HepG2 (cell line): ENCODE measurements around the gene MLLT1. TPM values are rescaled to one million over a fixed set of nuclear protein-coding genes. Genes with fewer than 3 reads are reported as not detected.

Experiments
- polyA plus RNA-seq, 8 experiments: library from polyadenylated mRNA; depleted of rRNA in 3 of 8; stranded (reverse) in 7 of 8; unstranded in 1 of 8; fragments of >200 nt; fragmentation: Illumina TruSeq in 4 of 8; extraction: Trizol in 4 of 8; gene quantifications; 2 replicates each; pipeline versions ENCODE4 v1.2.1 to v1.2.3, GENCODE V29; 2011 to 2016; ENCODE audit warnings: low read depth in 4 of 8, missing spikeins in 1 of 8, mixed read lengths in 1 of 8; ENCODE audit not compliant: insufficient read depth in 1 of 8
- small RNA-seq, 3 experiments: library from RNA; depleted of rRNA; stranded (forward); fragments of <200 nt; gene quantifications; one replicate each; pipeline ENCODE3, GENCODE V24; 2012; ENCODE audit warnings: low read depth in 2 of 3, low replicate concordance in 1 of 3; ENCODE audit not compliant: insufficient read length in 3 of 3, insufficient read depth in 2 of 3
- total RNA-seq, 5 experiments: library from RNA; depleted of rRNA; stranded (reverse); fragments of >200 nt; fragmentation: Illumina TruSeq; extraction: Trizol; gene quantifications; 2 replicates each; pipeline ENCODE4 v1.2.3, GENCODE V29; 2016; ENCODE audit warnings: low read depth in 1 of 5

Gene MLLT1
- total and polyA plus RNA-seq, 2 of the 13 experiments (the other 11 are each of a cell fraction or from before 2014, with no cell fraction given), result 11.7 to 12.2 TPM

Small RNAs within 50 kb of the gene (small RNA-seq; reads per million reads assigned to genes)
- 0 reads per million in 3 experiments for gene AC011471.1

Other genes with a start within 250 kb of the MLLT1 start
- gene RFX2, start 169.5 kb downstream of the MLLT1 start, total RNA-seq (2016; rRNA removed; fragmentation: Illumina TruSeq; extraction: Trizol), result 1.3 and 2.8 TPM in 2 replicates
- 2.4 and 3.3 TPM in 2 replicates for gene RFX2, start 169.5 kb downstream of the MLLT1 start, polyA plus RNA-seq (2011; rRNA removed)
- not detected in 2 replicates for gene ACSBG2, start 144.3 kb downstream of the MLLT1 start, total RNA-seq (2016; rRNA removed; fragmentation: Illumina TruSeq; extraction: Trizol)
- not detected in 2 replicates for gene ACSBG2, start 144.3 kb downstream of the MLLT1 start, polyA plus RNA-seq (2011; rRNA removed)
- gene ACER1, start 53.6 kb upstream of the MLLT1 start, total RNA-seq (2016; rRNA removed; fragmentation: Illumina TruSeq; extraction: Trizol), result not detected in 2 replicates
- not detected in 2 replicates for gene ACER1, start 53.6 kb upstream of the MLLT1 start, polyA plus RNA-seq (2011; rRNA removed)
- 45.3 and 46.6 TPM in 2 replicates for gene CLPP, start 81.6 kb upstream of the MLLT1 start, total RNA-seq (2016; rRNA removed; fragmentation: Illumina TruSeq; extraction: Trizol)
- 68.4 and 72.3 TPM in 2 replicates for gene CLPP, start 81.6 kb upstream of the MLLT1 start, polyA plus RNA-seq (2011; rRNA removed)
- gene ALKBH7, start 92.8 kb upstream of the MLLT1 start, total RNA-seq (2016; rRNA removed; fragmentation: Illumina TruSeq; extraction: Trizol), result 45.9 and 48.3 TPM in 2 replicates
- 29.6 and 36.8 TPM in 2 replicates for gene ALKBH7, start 92.8 kb upstream of the MLLT1 start, polyA plus RNA-seq (2011; rRNA removed)
- gene PSPN, start 96.0 kb upstream of the MLLT1 start, total RNA-seq (2016; rRNA removed; fragmentation: Illumina TruSeq; extraction: Trizol), result 0.95 and 1.1 TPM in 2 replicates
- 0.69 and 0.98 TPM in 2 replicates for gene PSPN, start 96.0 kb upstream of the MLLT1 start, polyA plus RNA-seq (2011; rRNA removed)
- gene GTF2F1, start 113.2 kb upstream of the MLLT1 start, total RNA-seq (2016; rRNA removed; fragmentation: Illumina TruSeq; extraction: Trizol), result 30.7 and 34.1 TPM in 2 replicates
- gene GTF2F1, start 113.2 kb upstream of the MLLT1 start, polyA plus RNA-seq (2011; rRNA removed), result 26.0 and 27.8 TPM in 2 replicates
- gene KHSRP, start 144.8 kb upstream of the MLLT1 start, total RNA-seq (2016; rRNA removed; fragmentation: Illumina TruSeq; extraction: Trizol), result 129 and 160 TPM in 2 replicates
- gene KHSRP, start 144.8 kb upstream of the MLLT1 start, polyA plus RNA-seq (2011; rRNA removed), result 72.1 and 80.8 TPM in 2 replicates
- gene SLC25A41, start 153.8 kb upstream of the MLLT1 start, total RNA-seq (2016; rRNA removed; fragmentation: Illumina TruSeq; extraction: Trizol), result 0.32 and 0.33 TPM in 2 replicates
- 0.95 and 1.9 TPM in 2 replicates for gene SLC25A41, start 153.8 kb upstream of the MLLT1 start, polyA plus RNA-seq (2011; rRNA removed)
- 15.2 and 16.5 TPM in 2 replicates for gene SLC25A23, start 179.8 kb upstream of the MLLT1 start, total RNA-seq (2016; rRNA removed; fragmentation: Illumina TruSeq; extraction: Trizol)
- gene SLC25A23, start 179.8 kb upstream of the MLLT1 start, polyA plus RNA-seq (2011; rRNA removed), result 12.4 and 13.2 TPM in 2 replicates
- 21.9 and 25.6 TPM in 2 replicates for gene CRB3, start 184.3 kb upstream of the MLLT1 start, total RNA-seq (2016; rRNA removed; fragmentation: Illumina TruSeq; extraction: Trizol)
- gene CRB3, start 184.3 kb upstream of the MLLT1 start, polyA plus RNA-seq (2011; rRNA removed), result 10.6 and 12.5 TPM in 2 replicates
- gene DENND1C, start 201.8 kb upstream of the MLLT1 start, total RNA-seq (2016; rRNA removed; fragmentation: Illumina TruSeq; extraction: Trizol), result 0.04 TPM in 1 of 2 replicates, not detected in the other
- 0.73 and 0.90 TPM in 2 replicates for gene DENND1C, start 201.8 kb upstream of the MLLT1 start, polyA plus RNA-seq (2011; rRNA removed)
- not detected in 2 replicates for gene TUBB4A, start 222.3 kb upstream of the MLLT1 start, total RNA-seq (2016; rRNA removed; fragmentation: Illumina TruSeq; extraction: Trizol)
- gene TUBB4A, start 222.3 kb upstream of the MLLT1 start, polyA plus RNA-seq (2011; rRNA removed), result 0.21 TPM in 1 of 2 replicates, not detected in the other